OCI-LY3 (cell line): Measurements from ENCODE around the gene NEDD8.

Experiments
- H2AFZ ChIP-seq: fragments of 200-600, 300-600 bp; shearing (Covaris generic); 2 replicates; pipeline ENCODE4 v1.6.0; 2014; ENCODE audit warnings: antibody characterized with exemption, low read depth, low read length
- H3K27ac ChIP-seq: fragments of 200-600, 300-600 bp; sonication (generic); 2 replicates; pipeline ENCODE4 v1.5.1; 2014; ENCODE audit warnings: mild to moderate bottlenecking, low read length, moderate library complexity, mixed read lengths
- H3K27me3 ChIP-seq: fragments of 200-600, 300-600 bp; sonication (generic); 2 replicates; pipeline ENCODE4 v1.6.1; 2014; ENCODE audit warnings: low read depth, low read length, mixed read lengths
- H3K36me3 ChIP-seq: fragments of 200-600, 300-600 bp; sonication (generic); replicated peaks from 2 replicates; pipeline ENCODE3; 2014; ENCODE audit warnings: low read depth, low read length, mixed read lengths
- H3K4me1 ChIP-seq: fragments of 300-600, 200-600 bp; sonication (generic); 2 replicates; pipeline ENCODE4 v1.6.1; 2014; ENCODE audit warnings: low read length, mixed read lengths
- H3K4me2 ChIP-seq: fragments of 200-600, 300-600 bp; sonication (generic); 2 replicates; pipeline ENCODE4 v1.6.1; 2014; ENCODE audit warnings: low read length, mixed read lengths
- H3K4me3 ChIP-seq: fragments of 300-600, 200-600 bp; sonication (generic); 2 replicates; pipeline ENCODE4 v1.5.1; 2014; ENCODE audit warnings: antibody characterized with exemption, mild to moderate bottlenecking, low read length, moderate library complexity
- H3K79me2 ChIP-seq: fragments of 300-600, 200-600 bp; shearing (Covaris generic); 2 replicates; pipeline ENCODE4 v1.6.1; 2014; ENCODE audit warnings: mild to moderate bottlenecking, low read length, mixed read lengths
- H3K9ac ChIP-seq: fragments of 300-600, 200-600 bp; shearing (Covaris generic); 2 replicates; pipeline ENCODE4 v1.6.0; 2014; ENCODE audit warnings: mild to moderate bottlenecking, low read length, moderate library complexity
- H3K9me3 ChIP-seq: fragments of 200-600, 300-600 bp; shearing (Covaris generic); 2 replicates; pipeline ENCODE4 v1.6.1; 2014; ENCODE audit warnings: low read length, mixed read lengths; ENCODE audit not compliant: insufficient read depth
- H4K20me1 ChIP-seq: fragments of 200-600, 300-600 bp; sonication (generic); 2 replicates; pipeline ENCODE4 v1.6.1; 2016; ENCODE audit warnings: low read length, mixed read lengths; ENCODE audit not compliant: insufficient read depth
- EZH2phosphoT487 ChIP-seq: fragments of 200-600 bp; shearing (Covaris generic); IDR thresholded peaks from 2 replicates; pipeline ENCODE4 v1.6.1; 2018; ENCODE audit warnings: antibody characterized with exemption, mixed run types, low read depth
- TF ChIP-seq, protein P1 (sequence below): fragments of 200-600, 300-600 bp; sonication (generic); IDR thresholded peaks from 2 replicates; pipeline ENCODE4 v1.5.1; 2014; ENCODE audit warnings: antibody characterized with exemption, low read length, low read depth

Gene NEDD8

DNA sequence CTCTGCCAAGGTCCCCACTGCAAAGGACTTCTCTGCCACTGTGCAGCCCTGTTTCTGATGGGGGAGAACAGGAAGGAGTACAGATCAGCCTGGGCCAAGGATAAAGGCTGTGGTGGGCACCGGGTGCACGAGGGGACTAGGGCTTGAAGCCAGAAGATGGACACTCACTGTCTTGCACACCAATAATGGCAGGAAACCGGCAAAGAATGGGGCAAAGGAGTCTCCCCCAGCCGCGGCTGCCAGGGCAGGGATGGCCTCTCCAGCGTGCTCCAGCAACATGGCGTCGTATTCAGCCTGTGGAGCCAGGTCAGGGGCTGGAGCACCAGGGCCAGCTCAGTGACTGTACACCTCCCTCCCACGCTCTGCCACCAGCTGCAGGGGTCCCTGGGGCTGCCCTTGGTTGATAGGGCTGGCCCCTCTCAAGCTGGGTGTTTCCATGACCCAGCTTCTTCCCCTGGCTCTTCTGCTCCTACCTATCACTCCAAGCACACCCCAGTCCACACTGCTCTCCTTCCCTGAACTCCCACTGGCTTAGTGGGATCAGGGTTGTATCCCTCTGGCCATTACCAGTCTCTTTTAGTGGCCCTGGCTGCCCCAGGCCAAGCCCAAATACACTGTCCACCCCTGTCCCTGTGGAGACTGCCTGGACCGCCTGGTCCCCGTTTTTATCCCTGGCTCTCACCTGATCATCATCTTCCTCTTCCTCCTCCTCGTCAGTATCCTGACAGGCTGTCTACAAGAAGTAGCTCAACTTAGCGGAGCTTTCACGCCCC is 49.9 kb downstream of the NEDD8 start:
- Histone ChIP-seq H4K20me1 (no peaks in the 10 kb centered on the region), H3K4me3 (no peak overlapping the region), H3K4me1 (peaks cover under 1% of the 10 kb centered on the region), H3K27ac (no peak overlapping the region), H3K79me2 (peaks cover 13% of the 10 kb centered on the region), H3K4me2 (no peak overlapping the region), H3K27me3 (no peaks in the 10 kb centered on the region), H2AFZ (no peak overlapping the region), H3K9ac (no peak overlapping the region), H3K9me3 (no peaks in the 10 kb centered on the region), H3K36me3 (peaks cover 70% of the 10 kb centered on the region)
- TF ChIP-seq, protein P1, sequence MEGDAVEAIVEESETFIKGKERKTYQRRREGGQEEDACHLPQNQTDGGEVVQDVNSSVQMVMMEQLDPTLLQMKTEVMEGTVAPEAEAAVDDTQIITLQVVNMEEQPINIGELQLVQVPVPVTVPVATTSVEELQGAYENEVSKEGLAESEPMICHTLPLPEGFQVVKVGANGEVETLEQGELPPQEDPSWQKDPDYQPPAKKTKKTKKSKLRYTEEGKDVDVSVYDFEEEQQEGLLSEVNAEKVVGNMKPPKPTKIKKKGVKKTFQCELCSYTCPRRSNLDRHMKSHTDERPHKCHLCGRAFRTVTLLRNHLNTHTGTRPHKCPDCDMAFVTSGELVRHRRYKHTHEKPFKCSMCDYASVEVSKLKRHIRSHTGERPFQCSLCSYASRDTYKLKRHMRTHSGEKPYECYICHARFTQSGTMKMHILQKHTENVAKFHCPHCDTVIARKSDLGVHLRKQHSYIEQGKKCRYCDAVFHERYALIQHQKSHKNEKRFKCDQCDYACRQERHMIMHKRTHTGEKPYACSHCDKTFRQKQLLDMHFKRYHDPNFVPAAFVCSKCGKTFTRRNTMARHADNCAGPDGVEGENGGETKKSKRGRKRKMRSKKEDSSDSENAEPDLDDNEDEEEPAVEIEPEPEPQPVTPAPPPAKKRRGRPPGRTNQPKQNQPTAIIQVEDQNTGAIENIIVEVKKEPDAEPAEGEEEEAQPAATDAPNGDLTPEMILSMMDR, result no peak
- no peak for TF ChIP-seq EZH2phosphoT487

DNA sequence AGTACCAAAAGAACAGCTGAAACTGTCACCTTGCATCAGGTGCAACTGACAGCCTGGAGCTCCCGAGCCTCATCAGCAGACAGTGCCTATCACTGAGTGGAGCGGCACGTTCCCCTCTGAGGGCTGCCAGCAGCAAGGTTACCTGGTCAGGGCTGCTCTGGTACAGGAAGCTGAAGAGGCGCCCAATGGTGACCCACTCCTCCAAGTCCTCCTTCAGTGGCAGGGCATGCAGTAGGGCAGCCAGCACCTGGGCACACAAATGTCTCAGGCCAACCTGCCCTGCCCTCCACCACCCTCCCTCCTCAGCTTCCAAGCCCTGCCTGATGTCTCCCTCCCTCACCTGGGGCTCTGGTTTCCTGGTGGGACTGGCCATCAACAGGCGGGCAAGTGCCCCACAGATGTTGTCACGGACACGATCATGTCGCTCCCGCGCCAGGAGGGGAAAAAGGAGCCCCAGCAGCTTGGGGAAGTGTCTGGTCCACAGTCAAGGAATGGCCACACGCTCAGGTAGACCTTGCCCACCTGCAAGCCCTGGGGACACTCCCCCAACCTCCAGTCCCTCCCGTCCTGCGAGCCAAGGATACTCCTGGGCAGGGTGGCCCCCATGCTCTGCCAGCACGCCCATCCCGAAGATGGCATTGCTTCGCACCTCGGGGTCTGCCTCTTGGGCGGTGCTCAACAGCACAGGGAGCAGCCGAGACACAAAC is 50.6 kb downstream of the NEDD8 start:
- Histone ChIP-seq H3K79me2 (peaks cover 5% of the 10 kb centered on the region; the same call in 1 of the 2 replicates), H3K36me3 (peaks cover 71% of the 10 kb centered on the region), H3K27me3 (no peaks in the 10 kb centered on the region), H2AFZ (no peak overlapping the region), H3K4me2 (no peak overlapping the region), H3K4me1 (no peaks in the 10 kb centered on the region), H3K4me3 (no peak overlapping the region), H3K9ac (no peak overlapping the region), H4K20me1 (no peaks in the 10 kb centered on the region), H3K9me3 (no peaks in the 10 kb centered on the region), H3K27ac (no peak overlapping the region)
- TF ChIP-seq, protein P1, result no peak
- TF ChIP-seq EZH2phosphoT487, result no peak

- H3K4me2 ChIP-seq, result no peak overlapping the region
- H3K9ac ChIP-seq, result no peak overlapping the region
- TF ChIP-seq, protein P1, result no peak
- no peak for TF ChIP-seq EZH2phosphoT487
- no peaks in the 10 kb centered on the region for H3K27me3 ChIP-seq
- H4K20me1 ChIP-seq, result no peaks in the 10 kb centered on the region
- H2AFZ ChIP-seq, result no peak overlapping the region
- H3K27ac ChIP-seq, result no peak overlapping the region
- no peak overlapping the region for H3K4me3 ChIP-seq
- peaks cover 59% of the 10 kb centered on the region for H3K36me3 ChIP-seq
- H3K4me1 ChIP-seq, result no peaks in the 10 kb centered on the region
- H3K9me3 ChIP-seq, result no peaks in the 10 kb centered on the region
- H3K79me2 ChIP-seq, result no peaks in the 10 kb centered on the region
These were observed 52.0 kb downstream of the NEDD8 start for GRCh38 chr14:24179961-24180796.
